K562 (cell line): ENCODE results near the gene ADNP.

Experiments
- BCLAF1 ChIP-seq, 2 experiments: fragments of 450-650 bp in 1 of 2; IDR thresholded peaks; 2 replicates each; pipeline ENCODE4 v1.6.1; 2011 to 2017; ENCODE audit warnings: low read depth in 2 of 2, antibody characterized with exemption in 1 of 2, borderline replicate concordance in 1 of 2, low read length in 1 of 2, mild to moderate bottlenecking in 1 of 2, mixed read lengths in 1 of 2; ENCODE audit not compliant: control insufficient read depth in 1 of 2
- E2F4 ChIP-seq: sonication (generic); formaldehyde crosslinking; IDR thresholded peaks from 2 replicates; pipeline ENCODE4 v1.8.0; 2022; ENCODE audit warnings: mild to moderate bottlenecking, low read depth, missing genetic modification reagents
- FOSL1 ChIP-seq: fragments of 200-800 bp; sonication (Bioruptor generic); conservative IDR thresholded peaks from 2 replicates; pipeline ENCODE4 v1.6.1; 2016; ENCODE audit warnings: missing genetic modification characterization, missing compliant biosample characterization
- SIN3B ChIP-seq: fragments of 450-650 bp; IDR thresholded peaks from 2 replicates; pipeline ENCODE4 v1.6.1; 2017; ENCODE audit warnings: low read depth, mild to moderate bottlenecking, moderate library complexity
- SREBF2 ChIP-seq: sonication (generic); formaldehyde crosslinking; IDR thresholded peaks from 2 replicates; pipeline ENCODE4 v1.4.0; 2020; ENCODE audit warnings: mild to moderate bottlenecking, missing genetic modification reagents
- TCF7L2 ChIP-seq: fragments of 150-350 bp; IDR thresholded peaks from 2 replicates; pipeline ENCODE4 v1.6.1; 2016; ENCODE audit warnings: low read depth, mild to moderate bottlenecking, low read length, moderate library complexity
- ZFP36 ChIP-seq: fragments of 150-350 bp; IDR thresholded peaks from 2 replicates; pipeline ENCODE4 v1.6.1; 2018; ENCODE audit warnings: low read length, low read depth; ENCODE audit not compliant: partially characterized antibody
- TF ChIP-seq, protein P1 (sequence below), 3 experiments: IDR thresholded peaks in 2 of 3; conservative IDR thresholded peaks in 1 of 3; 2 replicates each; pipeline ENCODE4 v1.5.1; 2011 to 2012; ENCODE audit warnings: low read length in 3 of 3, mild to moderate bottlenecking in 3 of 3, control low read depth in 2 of 3, improper control_type of control experiment in 1 of 3, inconsistent platforms in 1 of 3, low read depth in 1 of 3, mixed read lengths in 1 of 3, moderate library complexity in 1 of 3; ENCODE audit not compliant: insufficient read depth in 2 of 3
- TF ChIP-seq, protein P2 (sequence below): sonication (generic); formaldehyde crosslinking; IDR thresholded peaks from 2 replicates; pipeline ENCODE4 v1.8.0; 2022; ENCODE audit warnings: mild to moderate bottlenecking, missing genetic modification reagents
- TF ChIP-seq, protein P3 (sequence below): sonication (generic); formaldehyde crosslinking; IDR thresholded peaks from 2 replicates; pipeline ENCODE4 v1.9.0; 2022; ENCODE audit warnings: mild to moderate bottlenecking, missing genetic modification reagents

DNA sequence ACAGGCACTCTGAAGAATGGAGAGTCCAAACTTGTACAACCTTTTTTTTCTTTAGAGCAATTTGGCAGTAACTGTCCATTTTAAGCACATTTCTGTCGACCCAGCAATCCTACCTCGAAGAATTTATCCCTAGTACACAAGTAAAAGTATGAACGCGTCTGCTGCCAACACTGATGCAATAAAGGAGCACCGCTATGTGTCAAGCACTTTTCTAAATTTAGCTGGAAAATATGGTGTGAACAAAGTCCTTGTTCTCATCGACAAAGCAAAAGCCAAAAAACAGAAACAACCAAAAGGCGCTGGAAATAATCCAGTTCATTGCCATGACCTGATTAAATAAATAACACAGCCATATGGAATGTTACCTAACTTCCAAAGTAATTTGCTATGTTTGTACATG lies 26.0 kb upstream of the ADNP start:
- TF ChIP-seq, protein P1, sequence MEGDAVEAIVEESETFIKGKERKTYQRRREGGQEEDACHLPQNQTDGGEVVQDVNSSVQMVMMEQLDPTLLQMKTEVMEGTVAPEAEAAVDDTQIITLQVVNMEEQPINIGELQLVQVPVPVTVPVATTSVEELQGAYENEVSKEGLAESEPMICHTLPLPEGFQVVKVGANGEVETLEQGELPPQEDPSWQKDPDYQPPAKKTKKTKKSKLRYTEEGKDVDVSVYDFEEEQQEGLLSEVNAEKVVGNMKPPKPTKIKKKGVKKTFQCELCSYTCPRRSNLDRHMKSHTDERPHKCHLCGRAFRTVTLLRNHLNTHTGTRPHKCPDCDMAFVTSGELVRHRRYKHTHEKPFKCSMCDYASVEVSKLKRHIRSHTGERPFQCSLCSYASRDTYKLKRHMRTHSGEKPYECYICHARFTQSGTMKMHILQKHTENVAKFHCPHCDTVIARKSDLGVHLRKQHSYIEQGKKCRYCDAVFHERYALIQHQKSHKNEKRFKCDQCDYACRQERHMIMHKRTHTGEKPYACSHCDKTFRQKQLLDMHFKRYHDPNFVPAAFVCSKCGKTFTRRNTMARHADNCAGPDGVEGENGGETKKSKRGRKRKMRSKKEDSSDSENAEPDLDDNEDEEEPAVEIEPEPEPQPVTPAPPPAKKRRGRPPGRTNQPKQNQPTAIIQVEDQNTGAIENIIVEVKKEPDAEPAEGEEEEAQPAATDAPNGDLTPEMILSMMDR (IDR thresholded peaks at IDR 0.05 in 2 of 3, conservative IDR thresholded peaks at IDR 0.05 in 1 of 3; ENCODE audit: insufficient read depth in 2 of 3, low read depth in 1 of 3, low read length in 3 of 3) = no peak
- TF ChIP-seq FOSL1 (no peak), E2F4 (CRISPR knock-in tag) (no peak), SREBF2 (no peak), ZFP36 (no peak), TCF7L2 (no peak), SIN3B (no peak), BCLAF1 (IDR thresholded peaks at IDR 0.05; ENCODE audit: borderline replicate concordance in 1 of 2, control insufficient read depth in 1 of 2, low read depth in 2 of 2, low read length in 1 of 2) (no peak)
- TF ChIP-seq, protein P2, sequence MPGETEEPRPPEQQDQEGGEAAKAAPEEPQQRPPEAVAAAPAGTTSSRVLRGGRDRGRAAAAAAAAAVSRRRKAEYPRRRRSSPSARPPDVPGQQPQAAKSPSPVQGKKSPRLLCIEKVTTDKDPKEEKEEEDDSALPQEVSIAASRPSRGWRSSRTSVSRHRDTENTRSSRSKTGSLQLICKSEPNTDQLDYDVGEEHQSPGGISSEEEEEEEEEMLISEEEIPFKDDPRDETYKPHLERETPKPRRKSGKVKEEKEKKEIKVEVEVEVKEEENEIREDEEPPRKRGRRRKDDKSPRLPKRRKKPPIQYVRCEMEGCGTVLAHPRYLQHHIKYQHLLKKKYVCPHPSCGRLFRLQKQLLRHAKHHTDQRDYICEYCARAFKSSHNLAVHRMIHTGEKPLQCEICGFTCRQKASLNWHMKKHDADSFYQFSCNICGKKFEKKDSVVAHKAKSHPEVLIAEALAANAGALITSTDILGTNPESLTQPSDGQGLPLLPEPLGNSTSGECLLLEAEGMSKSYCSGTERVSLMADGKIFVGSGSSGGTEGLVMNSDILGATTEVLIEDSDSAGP (CRISPR knock-in tag) = no peak
- TF ChIP-seq, protein P3, sequence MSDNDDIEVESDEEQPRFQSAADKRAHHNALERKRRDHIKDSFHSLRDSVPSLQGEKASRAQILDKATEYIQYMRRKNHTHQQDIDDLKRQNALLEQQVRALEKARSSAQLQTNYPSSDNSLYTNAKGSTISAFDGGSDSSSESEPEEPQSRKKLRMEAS = no peak
